ENCODE results near the gene KLHDC4.

GRCh38 chr16:87812200-87812656, 46.4 kb upstream of the KLHDC4 start:
- TF ChIP-seq EZH2 (IDR thresholded peaks at IDR 0.05; ENCODE audit: borderline replicate concordance, low read depth, low read length, severe bottlenecking): no peak
- no peak for TF ChIP-seq CTCF (IDR thresholded peaks at IDR 0.05; ENCODE audit: borderline replicate concordance, extremely low read depth, low read length, poor library complexity, severe bottlenecking)

Data from DND-41 (cell line).